IMR-90 (cell line): ENCODE data around the gene GALNT3. TPM values are rescaled to one million over a fixed set of nuclear protein-coding genes. Genes with fewer than 3 reads are reported as not detected.

Source experiments
- ATAC-seq: fragments of 200-7000 bp; cut with Tn5 transposase; 2 replicates; pipeline ENCODE4 v1.9.1; 2020; ENCODE audit warnings: low read depth, mild to moderate bottlenecking, moderate library complexity
- BruUV-seq: library from RNA; stranded (reverse); fragments of 400-500 nt; replicated peaks from 2 replicates; lab custom pipeline; 2021; lab: Mats Ljungman, UMichigan
- CTCF ChIA-PET: fragments of 300-600 bp; formaldehyde crosslinking; extraction: SDS; loops from one replicate; lab custom pipeline; 2021; ENCODE audit warnings: antibody characterized with exemption; lab: Yijun Ruan, JAX
- POLR2A ChIA-PET: fragments of 300-600 bp; sonication (Branson Sonifier 250); formaldehyde crosslinking; loops from one replicate; lab custom pipeline; 2022; ENCODE audit warnings: antibody characterized with exemption; ENCODE audit not compliant: unreplicated experiment; lab: Charles Lee
- DNase-seq: peaks from one replicate; pipeline ENCODE4 v3.0.0; 2013
- H2AFZ ChIP-seq: replicated peaks from 2 replicates; pipeline ENCODE3; 2013; ENCODE audit warnings: low read length, mild to moderate bottlenecking; ENCODE audit not compliant: poor library complexity
- H2AK5ac ChIP-seq: 2 replicates; pipeline ENCODE4 v1.6.1; 2013; ENCODE audit warnings: low read depth, low read length, inconsistent platforms
- H2AK9ac ChIP-seq: replicated peaks from 2 replicates; pipeline ENCODE3; 2013; ENCODE audit warnings: mild to moderate bottlenecking, low read depth, low read length, moderate library complexity; ENCODE audit not compliant: poor library complexity
- H2BK120ac ChIP-seq: 2 replicates; pipeline ENCODE4 v1.6.1; 2013; ENCODE audit warnings: low read depth, low read length, inconsistent platforms
- H2BK15ac ChIP-seq: 3 replicates; pipeline ENCODE4 v1.6.1; 2013; ENCODE audit warnings: low read depth, low read length, inconsistent platforms
- H2BK20ac ChIP-seq: 2 replicates; pipeline ENCODE4 v1.6.1; 2013; ENCODE audit warnings: low read depth, mild to moderate bottlenecking, inconsistent platforms, low read length, moderate library complexity
- H2BK5ac ChIP-seq: 2 replicates; pipeline ENCODE4 v1.6.1; 2013; ENCODE audit warnings: mild to moderate bottlenecking, low read depth, low read length, inconsistent platforms; ENCODE audit not compliant: poor library complexity, severe bottlenecking
- H3K14ac ChIP-seq: replicated peaks from 2 replicates; pipeline ENCODE4 v1.6.1; 2013; ENCODE audit warnings: low read depth, low read length, inconsistent platforms
- H3K18ac ChIP-seq: 2 replicates; pipeline ENCODE4 v1.6.1; 2013; ENCODE audit warnings: low read depth, low read length, control low read depth
- H3K23ac ChIP-seq: 2 replicates; pipeline ENCODE4 v1.6.1; 2013; ENCODE audit warnings: low read depth, low read length, inconsistent platforms
- H3K27ac ChIP-seq: 2 replicates; pipeline ENCODE4 v1.5.1; 2013; ENCODE audit warnings: mild to moderate bottlenecking, control low read depth, low read length; ENCODE audit not compliant: insufficient read depth
- H3K27me3 ChIP-seq: 2 replicates; pipeline ENCODE4 v1.6.1; 2013; ENCODE audit warnings: low read length; ENCODE audit not compliant: control insufficient read depth, insufficient read depth
- H3K36me3 ChIP-seq: 2 replicates; pipeline ENCODE4 v1.6.1; 2013; ENCODE audit warnings: low read length, mixed read lengths; ENCODE audit not compliant: control insufficient read depth, insufficient read depth
- H3K4ac ChIP-seq: 2 replicates; pipeline ENCODE4 v1.6.1; 2013; ENCODE audit warnings: low read depth, low read length, inconsistent platforms
- H3K4me1 ChIP-seq: 2 replicates; pipeline ENCODE4 v1.6.1; 2013; ENCODE audit warnings: low read length, mixed read lengths; ENCODE audit not compliant: control insufficient read depth, insufficient read depth
- H3K4me2 ChIP-seq: 2 replicates; pipeline ENCODE4 v1.6.1; 2013; ENCODE audit warnings: low read depth, mild to moderate bottlenecking, control low read depth, low read length, moderate library complexity
- H3K4me3 ChIP-seq: 2 replicates; pipeline ENCODE4 v1.5.1; 2013; ENCODE audit warnings: low read depth, mild to moderate bottlenecking, control low read depth, low read length, moderate library complexity; ENCODE audit not compliant: insufficient read depth
- H3K56ac ChIP-seq: 2 replicates; pipeline ENCODE4 v1.6.1; 2013; ENCODE audit warnings: low read length, inconsistent platforms; ENCODE audit not compliant: insufficient read depth; ENCODE audit errors: extremely low read depth
- H3K79me1 ChIP-seq, 2 experiments: 2 replicates each; pipeline ENCODE4 v1.6.1; 2013; ENCODE audit warnings: low read length in 2 of 2, inconsistent platforms in 1 of 2, low read depth in 1 of 2
- H3K9ac ChIP-seq: 2 replicates; pipeline ENCODE4 v1.6.1; 2013; ENCODE audit warnings: low read depth, low read length, control low read depth
- H3K9me1 ChIP-seq: 2 replicates; pipeline ENCODE4 v1.6.1; 2013; ENCODE audit warnings: low read length, inconsistent platforms; ENCODE audit not compliant: insufficient read depth
- H3K9me3 ChIP-seq: 2 replicates; pipeline ENCODE4 v1.6.1; 2013; ENCODE audit warnings: low read length; ENCODE audit not compliant: control insufficient read depth, insufficient read depth
- H4K20me1 ChIP-seq: 2 replicates; pipeline ENCODE4 v1.6.1; 2013; ENCODE audit warnings: low read length, inconsistent platforms; ENCODE audit not compliant: insufficient read depth
- H4K5ac ChIP-seq: 2 replicates; pipeline ENCODE4 v1.6.1; 2013; ENCODE audit warnings: mild to moderate bottlenecking, low read depth, low read length, control low read depth
- H4K8ac ChIP-seq, 2 experiments: 2 replicates each; pipeline ENCODE4 v1.6.1; 2013; ENCODE audit warnings: low read depth in 2 of 2, low read length in 2 of 2, control low read depth in 1 of 2, inconsistent platforms in 1 of 2
- H4K91ac ChIP-seq: 2 replicates; pipeline ENCODE4 v1.6.1; 2013; ENCODE audit warnings: low read depth, low read length, inconsistent platforms; ENCODE audit not compliant: insufficient read depth
- BHLHE40 ChIP-seq: fragments of 150-350 bp; IDR thresholded peaks from 2 replicates; pipeline ENCODE4 v1.6.1; 2016; ENCODE audit warnings: mild to moderate bottlenecking, low read depth, low read length
- CEBPB ChIP-seq: IDR thresholded peaks from 2 replicates; pipeline ENCODE4 v1.6.1; 2012; ENCODE audit warnings: low read depth, low read length, improper control_type of control experiment
- CHD1 ChIP-seq: IDR thresholded peaks from 2 replicates; pipeline ENCODE4 v1.6.1; 2012; ENCODE audit warnings: low read depth, low read length, improper control_type of control experiment
- CTCF ChIP-seq: conservative IDR thresholded peaks from 2 replicates; pipeline ENCODE4 v1.5.1; 2012; ENCODE audit warnings: mild to moderate bottlenecking, low read depth, low read length, improper control_type of control experiment
- ELK1 ChIP-seq: fragments of 150-350 bp; IDR thresholded peaks from 2 replicates; pipeline ENCODE4 v1.6.1; 2016; ENCODE audit warnings: low read depth, mild to moderate bottlenecking, low read length, moderate library complexity, borderline replicate concordance
- FOS ChIP-seq: fragments of 150-350 bp; IDR thresholded peaks from 2 replicates; pipeline ENCODE4 v1.6.1; 2016; ENCODE audit warnings: low read depth, low read length
- MAFK ChIP-seq: IDR thresholded peaks from 2 replicates; pipeline ENCODE4 v1.6.1; 2012; ENCODE audit warnings: low read depth, low read length, improper control_type of control experiment
- MAZ ChIP-seq: IDR thresholded peaks from 2 replicates; pipeline ENCODE4 v1.6.1; 2012; ENCODE audit warnings: low read depth, mild to moderate bottlenecking, low read length, improper control_type of control experiment, moderate library complexity, borderline replicate concordance
- MXI1 ChIP-seq: IDR thresholded peaks from 2 replicates; pipeline ENCODE4 v1.6.1; 2012; ENCODE audit warnings: low read depth, mild to moderate bottlenecking, low read length, moderate library complexity, borderline replicate concordance
- NFE2L2 ChIP-seq: fragments of 150-350 bp; IDR thresholded peaks from 2 replicates; pipeline ENCODE4 v1.6.1; 2016; ENCODE audit warnings: low read depth, mild to moderate bottlenecking, low read length
- POLR2A ChIP-seq: IDR thresholded peaks from 2 replicates; pipeline ENCODE4 v1.6.1; 2012; ENCODE audit warnings: mild to moderate bottlenecking, low read depth, low read length
- RAD21 ChIP-seq: IDR thresholded peaks from 2 replicates; pipeline ENCODE4 v1.6.1; 2012; ENCODE audit warnings: low read length, improper control_type of control experiment
- RCOR1 ChIP-seq: IDR thresholded peaks from 2 replicates; pipeline ENCODE4 v1.6.1; 2012; ENCODE audit warnings: mild to moderate bottlenecking, low read length, improper control_type of control experiment; ENCODE audit not compliant: insufficient replicate concordance
- RFX5 ChIP-seq: IDR thresholded peaks from 2 replicates; pipeline ENCODE4 v1.8.0; 2012; ENCODE audit warnings: low read depth, mild to moderate bottlenecking, low read length, moderate library complexity
- SMC3 ChIP-seq: fragments of 150-350 bp; IDR thresholded peaks from 2 replicates; pipeline ENCODE4 v1.6.1; 2016; ENCODE audit warnings: low read depth, mild to moderate bottlenecking, antibody characterized with exemption, low read length, moderate library complexity
- USF2 ChIP-seq: fragments of 150-350 bp; IDR thresholded peaks from 2 replicates; pipeline ENCODE4 v1.6.1; 2017; ENCODE audit warnings: mild to moderate bottlenecking, antibody characterized with exemption, low read length, low read depth
- WGBS, 2 experiments: methylation state at CpG; one replicate each; pipeline versions ENCODE4 v1.1.5 to v1.1.7; 2013; ENCODE audit warnings: missing lambda C conversion rate in 2 of 2; ENCODE audit not compliant: insufficient read length in 1 of 2; ENCODE audit errors: extremely low coverage in 2 of 2; 5-methylcytosine and 5-hydroxymethylcytosine counted together
- dilution Hi-C: fragments of 300-500 bp; cut with HindIII; formaldehyde crosslinking; loops from one replicate; pipeline ENCODE4 v1.14.3; 2018; ENCODE audit warnings: low sequenced_read_pairs; ENCODE audit not compliant: unreplicated experiment
- in situ Hi-C: fragments of 300-500 bp; cut with MboI; formaldehyde crosslinking; loops from 3 replicates; pipeline ENCODE4 v1.14.3; 2019; ENCODE audit warnings: low sequenced_read_pairs, inconsistent platforms, mixed read lengths
- intact Hi-C: fragments of 100-400 bp; cut with micrococcal nuclease; formaldehyde crosslinking; loops from 2 replicates; pipeline ENCODE4 v1.10.0; 2022
- polyA plus RNA-seq, 3 experiments: library from polyadenylated mRNA; depleted of rRNA; stranded (reverse); fragments of >200 nt; gene quantifications; 2 replicates each; pipeline ENCODE4 v1.2.3, GENCODE V29; 2012; ENCODE audit warnings: low replicate concordance in 1 of 3
- total RNA-seq: library from RNA; depleted of rRNA; stranded (reverse); fragments of >200 nt; gene quantifications from 2 replicates; pipeline ENCODE4 v1.2.3, GENCODE V29; 2012

Gene GALNT3
- total and polyA plus RNA-seq, 2 of the 4 experiments (the other 2 are of a cell fraction), result 1.1 to 2.0 TPM

- Histone ChIP-seq H3K9me3 (no peaks in the 10 kb centered on the region), H2AK9ac (no peak overlapping the region), H2AFZ (no peak overlapping the region), H3K4ac (no peak overlapping the region), H3K9ac (no peak overlapping the region), H3K27ac (no peak overlapping the region), H4K8ac (no peak overlapping the region), H2AK5ac (no peak overlapping the region), H2BK15ac (no peak overlapping the region), H3K56ac (no peak overlapping the region), H4K91ac (no peak overlapping the region), H3K4me2 (no peak overlapping the region), H4K20me1 (no peaks in the 10 kb centered on the region), H2BK5ac (no peak overlapping the region), H2BK120ac (no peak overlapping the region), H3K9me1 (no peaks in the 10 kb centered on the region), H2BK20ac (no peak overlapping the region), H3K18ac (no peak overlapping the region), H3K14ac (no peak overlapping the region), H3K23ac (no peak overlapping the region), H3K79me1 (no peaks in the 10 kb centered on the region), H3K4me3 (no peak overlapping the region), H4K5ac (no peak overlapping the region), H3K4me1 (no peaks in the 10 kb centered on the region), H3K36me3 (no peaks in the 10 kb centered on the region), H3K27me3 (no peaks in the 10 kb centered on the region; the same call in 1 of the 2 replicates)
- TF ChIP-seq MXI1 (no peak), ELK1 (no peak), CTCF (no peak), RFX5 (no peak), RCOR1 (no peak), BHLHE40 (no peak), RAD21 (no peak), USF2 (no peak), CEBPB (no peak), NFE2L2 (no peak), FOS (no peak), CHD1 (no peak), MAFK (no peak), MAZ (no peak), SMC3 (no peak), POLR2A (no peak)
- dilution Hi-C loops (no loop called here), intact Hi-C loops (no loop called here), in situ Hi-C loops (no loop called here)
- no TSS peak for BruUV-seq
- ChIA-PET POLR2A (no interaction called here), CTCF (interaction anchor here (0.5 kb wide), 1 partner anchor 413 kb away, joined by 4 read pairs; no protein-coding TSS in a partner anchor)
- DNase-seq, result no peak
- WGBS, 2 experiments, result 100% methylated on average over 1 of the region's 3 CpGs; no CpG with 5 or more reads in 1 of the 2 experiments
- ATAC-seq, result no peak
These were observed 87.0 kb downstream of the GALNT3 start for GRCh38 chr2:165706960-165707487.
